C4-2B (cell line): ENCODE data around the gene NEGR1.

Source experiments
- ZFX ChIP-seq: fragments of 450-650 bp; IDR thresholded peaks from 2 replicates; pipeline ENCODE4 v1.6.1; 2017
- TF ChIP-seq, protein P1 (sequence below): fragments of 450-650 bp; conservative IDR thresholded peaks from 2 replicates; pipeline ENCODE4 v1.5.1; 2017; ENCODE audit warnings: mild to moderate bottlenecking

DNA sequence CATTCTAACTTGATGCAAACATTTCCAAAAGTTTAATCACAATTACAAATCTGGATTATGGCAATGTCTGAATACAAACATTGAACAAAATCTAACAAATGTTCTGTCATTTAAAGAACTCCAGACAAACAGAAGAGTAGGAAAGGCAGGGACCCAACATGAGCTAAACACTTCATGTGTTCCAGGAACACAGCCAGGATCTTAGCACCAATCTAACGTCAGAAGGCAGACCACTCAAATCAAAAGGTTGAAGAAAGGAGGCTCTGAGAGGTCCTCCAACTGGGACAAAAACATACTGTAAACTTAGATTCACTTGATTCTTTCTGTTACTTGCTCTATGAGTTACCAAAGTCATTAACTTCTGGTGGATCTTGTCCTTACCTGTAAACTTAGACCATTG lies 374.0 kb downstream of the NEGR1 start:
- TF ChIP-seq, protein P1, sequence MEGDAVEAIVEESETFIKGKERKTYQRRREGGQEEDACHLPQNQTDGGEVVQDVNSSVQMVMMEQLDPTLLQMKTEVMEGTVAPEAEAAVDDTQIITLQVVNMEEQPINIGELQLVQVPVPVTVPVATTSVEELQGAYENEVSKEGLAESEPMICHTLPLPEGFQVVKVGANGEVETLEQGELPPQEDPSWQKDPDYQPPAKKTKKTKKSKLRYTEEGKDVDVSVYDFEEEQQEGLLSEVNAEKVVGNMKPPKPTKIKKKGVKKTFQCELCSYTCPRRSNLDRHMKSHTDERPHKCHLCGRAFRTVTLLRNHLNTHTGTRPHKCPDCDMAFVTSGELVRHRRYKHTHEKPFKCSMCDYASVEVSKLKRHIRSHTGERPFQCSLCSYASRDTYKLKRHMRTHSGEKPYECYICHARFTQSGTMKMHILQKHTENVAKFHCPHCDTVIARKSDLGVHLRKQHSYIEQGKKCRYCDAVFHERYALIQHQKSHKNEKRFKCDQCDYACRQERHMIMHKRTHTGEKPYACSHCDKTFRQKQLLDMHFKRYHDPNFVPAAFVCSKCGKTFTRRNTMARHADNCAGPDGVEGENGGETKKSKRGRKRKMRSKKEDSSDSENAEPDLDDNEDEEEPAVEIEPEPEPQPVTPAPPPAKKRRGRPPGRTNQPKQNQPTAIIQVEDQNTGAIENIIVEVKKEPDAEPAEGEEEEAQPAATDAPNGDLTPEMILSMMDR = no peak
- no peak for TF ChIP-seq ZFX
